Urothelium cell line (cell line): Measurements from ENCODE around the gene ARHGAP32.

ENCODE experiments used
- DNase-seq: peaks from one replicate; pipeline ENCODE4 v3.0.0; 2011; ENCODE audit warnings: low spot score, mixed read lengths
- FAIRE-seq: peaks from 2 replicates; lab custom pipeline; 2011; peaks lifted over from hg19 to GRCh38; lab: Jason Lieb, UNC

ARHGAP32 gene

GRCh38 chr11:129117595-129118350 is 74.4 kb downstream of the ARHGAP32 start:
- DNase-seq (peak; percentile 35), FAIRE-seq (no peak)

- DNase-seq (peak; percentile 15), FAIRE-seq (no peak)
Observed at GRCh38 chr11:129115652-129116586, 76.2 kb downstream of the ARHGAP32 start.

GRCh38 chr11:129109701-129110100 is 82.4 kb downstream of the ARHGAP32 start:
- no peak for FAIRE-seq
- no peak for DNase-seq

- FAIRE-seq (no peak), DNase-seq (no peak)
Observed at GRCh38 chr11:129106788-129107187, 85.3 kb downstream of the ARHGAP32 start.

- no peak for FAIRE-seq
- DNase-seq, result no peak
Observed at GRCh38 chr11:129102756-129103155, 89.4 kb downstream of the ARHGAP32 start.

GRCh38 chr11:129102225-129102624 is 89.9 kb downstream of the ARHGAP32 start:
- no peak for DNase-seq
- no peak for FAIRE-seq

GRCh38 chr11:129093283-129093682 is 98.8 kb downstream of the ARHGAP32 start:
- FAIRE-seq, result no peak
- DNase-seq, result no peak

- FAIRE-seq (no peak), DNase-seq (no peak)
Observed at GRCh38 chr11:129090056-129090455, 102.1 kb downstream of the ARHGAP32 start.

- FAIRE-seq, result no peak
- DNase-seq, result no peak
Observed at GRCh38 chr11:129089279-129089678, 102.8 kb downstream of the ARHGAP32 start.

GRCh38 chr11:129086976-129087375 is 105.1 kb downstream of the ARHGAP32 start:
- no peak for FAIRE-seq

GRCh38 chr11:129077191-129077590 is 114.9 kb downstream of the ARHGAP32 start:
- DNase-seq (no peak), FAIRE-seq (no peak)

More at GRCh38 chr11:129086976-129087375, 105.1 kb downstream of the ARHGAP32 start:
- no peak for DNase-seq

GRCh38 chr11:129075757-129076156 is 116.4 kb downstream of the ARHGAP32 start:
- no peak for FAIRE-seq

GRCh38 chr11:129067454-129067853 is 124.7 kb downstream of the ARHGAP32 start:
- no peak for FAIRE-seq
- DNase-seq, result no peak

More at GRCh38 chr11:129075757-129076156, 116.4 kb downstream of the ARHGAP32 start:
- no peak for DNase-seq

- no peak for FAIRE-seq
- no peak for DNase-seq
Observed at GRCh38 chr11:129066229-129066628, 125.9 kb downstream of the ARHGAP32 start.

GRCh38 chr11:129063118-129063517 is 129.0 kb downstream of the ARHGAP32 start:
- FAIRE-seq (no peak), DNase-seq (no peak)

GRCh38 chr11:129061492-129062230 is 130.5 kb downstream of the ARHGAP32 start:
- FAIRE-seq, result no peak

GRCh38 chr11:129056916-129057315 is 135.2 kb downstream of the ARHGAP32 start:
- FAIRE-seq (no peak), DNase-seq (no peak)

More at GRCh38 chr11:129061492-129062230, 130.5 kb downstream of the ARHGAP32 start:
- DNase-seq, result peak; percentile 22

GRCh38 chr11:129055196-129055595 is 136.9 kb downstream of the ARHGAP32 start:
- FAIRE-seq (no peak), DNase-seq (no peak)

GRCh38 chr11:129048911-129049310 is 143.2 kb downstream of the ARHGAP32 start:
- DNase-seq (no peak), FAIRE-seq (no peak)

GRCh38 chr11:129045150-129045549 is 147.0 kb downstream of the ARHGAP32 start:
- no peak for DNase-seq
- no peak for FAIRE-seq

GRCh38 chr11:129042503-129042902 is 149.6 kb downstream of the ARHGAP32 start:
- FAIRE-seq (no peak), DNase-seq (no peak)
